Measurements from ENCODE around the gene PAX8.

Gene PAX8

GRCh38 chr2:113180131-113180946, 98.4 kb downstream of the PAX8 start:
- no peak for DNase-seq

- no peak for DNase-seq
Measured at GRCh38 chr2:113179446-113180045, 99.2 kb downstream of the PAX8 start.

GRCh38 chr2:113178891-113179290, 99.8 kb downstream of the PAX8 start:
- no peak for DNase-seq

DNA sequence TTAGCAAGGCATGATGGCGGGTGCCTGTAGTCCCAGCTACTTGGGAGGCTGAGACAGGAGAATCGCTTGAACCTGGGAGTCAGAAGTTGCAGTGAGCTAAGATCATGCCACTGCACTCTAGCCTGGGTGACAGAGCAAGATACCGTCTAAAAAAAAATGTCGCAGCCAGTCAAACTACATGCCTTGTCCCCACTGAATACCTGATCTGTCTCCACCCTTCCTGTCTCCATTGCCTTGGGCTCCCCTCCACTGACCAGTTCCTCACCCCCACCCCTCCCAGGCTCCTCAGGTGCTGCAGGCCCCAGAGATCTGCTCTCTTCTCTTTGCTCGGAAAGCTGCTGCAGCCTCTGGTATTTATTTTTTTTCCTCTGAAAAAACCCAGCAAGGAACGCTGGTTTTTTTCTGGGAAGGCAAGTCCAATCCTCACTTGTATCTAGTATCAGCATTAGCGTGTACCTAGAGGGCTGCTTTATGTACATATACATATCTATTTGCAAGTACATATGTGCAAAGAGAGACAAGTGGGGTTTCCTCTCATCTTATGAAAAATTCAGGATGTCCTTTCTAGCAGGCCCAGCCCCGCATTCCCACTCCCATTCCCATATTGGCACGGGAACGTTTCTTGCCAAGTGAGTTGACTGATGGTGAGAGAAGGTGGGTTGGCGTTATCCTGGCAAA, 100.5 kb downstream of the PAX8 start:
- DNase-seq, result no peak

DNA sequence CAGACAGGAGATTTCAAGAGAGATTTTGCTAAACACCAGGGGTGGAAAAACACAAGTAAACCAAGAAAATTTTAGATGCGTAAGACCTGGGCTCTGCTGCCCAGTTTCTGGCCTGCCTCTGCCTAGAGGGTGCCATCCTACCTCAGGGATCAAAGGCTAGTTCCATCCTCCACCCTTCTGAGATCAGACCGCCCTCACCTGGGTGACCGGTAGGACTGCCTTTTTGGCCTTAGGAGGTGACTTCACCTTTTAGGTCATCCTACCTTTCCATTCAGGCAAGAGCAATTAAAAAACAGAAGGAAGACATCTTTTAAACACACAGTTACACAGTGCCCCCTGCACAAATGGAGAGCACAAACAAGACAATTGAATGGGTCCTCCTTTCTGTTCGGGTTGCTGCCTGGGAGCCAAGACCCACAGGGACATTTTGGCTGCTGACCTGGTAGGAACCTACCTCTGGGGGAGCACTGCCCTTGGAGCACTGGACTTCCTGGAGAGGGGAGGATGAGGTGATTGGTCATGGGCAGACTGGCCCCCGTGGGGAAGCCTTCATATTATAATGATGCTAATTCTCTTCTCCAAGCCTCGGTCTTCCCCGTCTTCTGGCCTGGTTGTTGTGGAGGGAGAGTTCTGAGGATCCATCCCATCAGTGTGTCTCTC, 101.9 kb downstream of the PAX8 start:
- no peak for DNase-seq

- no peak for DNase-seq
Measured at GRCh38 chr2:113175736-113176695, 102.7 kb downstream of the PAX8 start.

DNA sequence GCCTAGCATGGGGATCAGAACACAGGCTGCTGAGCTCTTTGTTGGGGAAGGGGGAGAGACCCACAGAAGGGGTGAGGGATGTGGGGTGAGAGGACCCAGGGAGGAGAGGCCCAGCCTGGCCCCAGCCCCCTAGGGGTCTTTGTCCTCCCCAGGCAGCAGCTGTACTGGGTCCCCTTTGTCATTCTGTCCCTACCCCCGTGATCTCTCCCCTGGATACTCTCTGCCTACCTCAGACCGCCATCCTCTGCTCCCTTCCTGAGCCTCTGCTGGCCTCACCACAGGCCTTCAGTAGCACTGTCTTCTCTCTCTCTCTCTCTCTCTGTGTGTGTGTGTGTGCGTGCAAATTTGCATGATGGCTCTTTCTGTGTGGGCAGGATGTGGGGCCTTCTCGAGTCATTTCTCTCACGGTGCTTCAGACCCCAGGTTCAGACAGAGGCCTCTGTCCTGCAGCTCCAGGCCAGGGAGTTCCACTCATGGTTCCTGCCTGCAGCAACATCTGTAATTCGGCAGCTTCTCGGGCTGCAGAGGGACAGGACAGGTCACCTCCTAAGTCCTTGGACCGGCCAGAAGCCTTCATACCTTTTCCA, 103.6 kb downstream of the PAX8 start:
- no peak for DNase-seq

DNA sequence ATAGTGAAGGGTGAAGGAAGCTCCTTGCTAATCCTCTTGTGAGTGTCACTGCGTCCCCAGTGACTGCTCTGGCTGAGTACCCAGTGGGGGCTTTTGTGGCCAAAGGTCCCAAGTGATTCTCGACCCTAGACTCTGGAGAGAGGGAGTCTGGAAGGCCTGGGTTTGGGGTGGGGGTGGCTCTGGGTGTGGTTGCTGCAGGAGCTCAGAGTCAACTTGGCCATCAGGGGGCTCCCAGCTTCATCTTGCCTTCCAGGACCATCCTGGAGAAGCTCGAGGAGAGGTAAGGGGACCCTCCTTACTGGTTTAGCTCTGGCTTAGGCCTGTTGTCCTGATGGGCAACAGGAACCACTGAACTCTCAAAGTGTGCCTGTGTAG, 104.4 kb downstream of the PAX8 start:
- DNase-seq, result no peak

- DNase-seq, result no peak
Measured at GRCh38 chr2:113173542-113174375, 105.0 kb downstream of the PAX8 start, which contains the start of gene PSD4. Gene PSD4, plus strand, starts transcription at chr2:113173971. Its CDS starts 8,486 bp downstream, at chr2:113182457.

- DNase-seq, result no peak
Measured at GRCh38 chr2:113172721-113173541, 105.8 kb downstream of the PAX8 start.

DNA sequence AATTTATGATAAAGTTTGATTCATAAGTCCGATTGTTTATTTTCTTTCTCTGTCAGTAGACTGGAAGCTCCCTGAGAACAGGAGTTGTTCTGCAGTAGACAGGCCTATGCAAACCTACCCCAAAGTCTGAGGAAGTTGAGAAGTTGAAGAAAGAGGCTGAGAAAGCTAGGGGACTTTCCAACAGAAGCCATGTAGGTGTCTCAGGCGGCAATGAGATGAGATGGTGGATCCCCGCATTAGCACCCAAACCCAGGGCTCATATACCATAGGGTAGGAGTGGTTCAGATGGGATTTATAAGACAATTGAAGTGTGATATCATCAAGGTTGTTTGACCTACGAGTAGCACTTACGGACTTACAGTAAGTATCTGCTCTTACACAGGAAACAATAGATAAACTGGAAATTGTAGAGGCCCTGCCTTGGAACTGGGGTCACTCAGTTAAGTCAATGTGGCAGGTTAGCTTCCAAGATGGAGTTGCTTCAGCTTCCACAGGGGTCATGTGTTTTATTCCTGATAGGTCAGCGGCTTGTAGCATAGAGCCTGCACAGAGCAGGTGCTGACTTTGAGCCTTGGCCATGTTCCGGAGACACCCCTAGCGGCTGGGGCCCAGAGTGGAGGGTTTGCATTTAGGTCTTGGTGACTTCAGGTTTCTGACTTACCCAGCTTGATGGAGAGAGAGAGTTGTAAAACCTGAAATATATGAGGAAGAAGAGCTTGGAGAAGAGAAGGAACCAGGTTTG, 107.2 kb downstream of the PAX8 start:
- no peak for DNase-seq

GRCh38 chr2:113169586-113169985, 109.1 kb downstream of the PAX8 start:
- DNase-seq, result no peak

DNA sequence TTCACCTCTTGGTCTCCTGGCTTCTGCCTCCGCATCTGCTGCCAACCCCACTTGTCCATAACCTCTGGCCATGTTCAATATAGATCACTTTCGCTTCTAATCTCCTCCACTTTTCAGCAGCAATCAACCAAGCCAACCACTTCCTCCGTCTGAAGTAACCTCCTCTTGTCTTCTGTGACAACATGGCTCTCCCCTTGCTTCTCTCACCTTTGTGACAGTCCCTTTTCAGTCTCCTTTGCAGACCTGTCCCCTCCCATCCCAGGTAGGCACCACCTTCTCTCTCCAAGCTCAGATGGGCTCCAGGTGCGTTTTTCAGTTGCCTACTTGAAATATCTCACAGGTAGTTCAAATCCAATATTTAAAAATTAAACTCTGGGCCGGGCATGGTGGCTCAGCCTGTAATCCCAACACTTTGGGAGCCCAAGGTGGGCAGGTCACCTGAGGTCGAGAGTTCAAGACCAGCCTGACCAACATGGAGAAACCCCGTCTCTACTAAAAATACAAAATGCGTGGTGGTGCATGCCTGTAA, 109.7 kb downstream of the PAX8 start:
- DNase-seq, result no peak

DNA sequence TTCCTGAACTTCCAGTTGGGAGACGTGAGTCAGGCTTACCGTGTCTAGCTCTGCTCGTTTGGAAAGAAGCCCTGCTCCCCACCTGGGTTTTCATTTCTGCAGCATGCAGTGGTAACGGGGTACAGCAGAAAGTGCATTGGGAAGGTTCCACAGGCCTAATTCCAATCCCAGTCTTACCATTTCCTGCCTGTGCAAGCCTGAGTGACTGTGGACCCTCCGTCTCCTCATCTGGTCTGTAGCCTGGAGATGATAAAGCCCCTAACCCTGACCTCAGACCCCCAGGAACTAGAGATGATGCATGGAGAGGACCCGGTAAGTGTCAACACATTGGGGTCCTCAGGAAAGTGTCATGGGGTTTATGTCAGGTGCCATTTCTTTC, 110.8 kb downstream of the PAX8 start:
- DNase-seq, result no peak

- no peak for DNase-seq
Measured at GRCh38 chr2:113167115-113167932, 111.4 kb downstream of the PAX8 start.

GRCh38 chr2:113166187-113166645, 112.5 kb downstream of the PAX8 start:
- DNase-seq, result no peak

Data from DMS79 treated with DMSO at 0.1 percent for 48 hours (cell line).